Measurements from ENCODE around the gene JAKMIP3.

Gene JAKMIP3

DNA sequence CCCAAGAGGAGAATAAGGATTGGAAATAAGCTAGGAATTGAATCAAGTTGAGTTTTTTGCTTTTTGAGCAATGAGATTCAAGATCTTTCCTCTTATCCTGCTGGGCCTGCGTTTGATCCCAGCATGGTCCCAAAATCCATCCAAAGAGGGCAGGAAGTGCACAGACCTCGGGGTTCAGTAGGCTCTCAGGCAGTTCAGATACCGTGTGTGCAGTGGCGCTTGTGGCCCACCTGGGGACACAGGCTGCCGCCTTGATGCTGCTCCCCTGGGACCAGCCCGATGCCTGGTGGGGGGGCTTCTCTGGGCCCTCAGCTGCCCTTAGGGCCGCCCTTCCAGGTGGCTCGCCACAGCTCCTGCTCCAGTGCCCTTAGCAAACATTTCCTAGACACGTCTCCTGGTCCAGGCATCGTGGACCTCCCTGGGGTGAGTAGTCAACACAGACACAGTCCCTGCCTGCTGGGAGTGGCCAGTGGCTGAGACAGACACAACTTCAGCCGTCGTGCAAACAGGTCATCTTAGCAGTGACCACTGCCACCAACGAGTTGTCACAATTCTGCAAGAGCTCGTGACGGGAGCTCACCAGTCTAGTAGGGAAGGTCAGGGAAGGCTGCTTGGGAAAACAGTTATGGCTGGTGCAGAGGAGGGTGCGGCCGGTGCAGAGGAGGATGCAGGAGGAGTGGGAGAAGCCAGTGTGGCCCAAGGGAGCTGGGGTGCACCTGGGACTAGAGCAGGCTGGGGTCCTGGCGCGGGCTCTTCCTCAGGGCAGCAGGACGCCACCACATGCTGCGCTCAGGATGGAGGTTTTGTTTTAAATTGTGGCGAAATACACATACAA is 21.7 kb upstream of the JAKMIP3 start:
- no peak for DNase-seq (ENCODE audit: low read depth in 3 of 3)

DNA sequence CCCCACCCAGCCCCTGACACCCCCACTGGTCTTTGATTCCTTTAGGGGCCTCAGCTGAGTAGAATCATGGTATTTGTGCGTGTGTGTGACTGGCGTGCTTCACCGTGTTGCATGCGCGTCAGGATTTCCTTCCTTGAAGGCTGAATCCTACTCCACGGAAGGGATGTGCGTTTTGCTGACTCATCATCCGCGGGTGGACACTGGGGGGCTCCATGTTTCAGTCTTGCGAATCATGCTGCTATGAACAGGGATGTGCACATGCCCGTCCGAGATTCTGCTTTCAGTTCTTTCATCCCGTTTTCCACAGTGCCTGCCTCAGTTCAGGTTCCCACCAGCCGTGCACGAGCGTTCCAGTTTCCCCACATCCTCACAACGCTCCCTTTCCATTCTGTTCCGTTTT is 20.9 kb upstream of the JAKMIP3 start:
- DNase-seq (ENCODE audit: low read depth in 3 of 3) = no peak

DNA sequence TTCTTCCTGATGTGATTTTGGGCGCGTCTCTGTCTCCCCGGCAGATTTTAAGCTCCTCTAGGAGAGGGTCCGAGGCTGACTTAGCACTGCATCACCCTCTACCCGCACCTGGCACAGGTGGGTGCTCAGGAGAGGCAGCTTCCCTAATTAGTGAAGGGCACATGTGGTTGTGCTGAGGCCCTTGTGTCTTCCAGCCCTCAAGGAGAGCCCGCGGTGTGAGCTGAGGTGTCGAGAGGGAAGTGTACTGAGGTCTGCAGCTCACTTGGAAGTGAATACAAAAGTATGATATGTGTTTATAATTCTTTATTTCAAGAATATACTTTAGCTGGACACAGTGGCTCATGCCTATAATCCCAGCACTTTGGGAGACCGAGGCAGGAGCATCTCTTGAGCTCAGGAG is 20.4 kb upstream of the JAKMIP3 start:
- DNase-seq (ENCODE audit: low read depth in 3 of 3) = no peak

DNA sequence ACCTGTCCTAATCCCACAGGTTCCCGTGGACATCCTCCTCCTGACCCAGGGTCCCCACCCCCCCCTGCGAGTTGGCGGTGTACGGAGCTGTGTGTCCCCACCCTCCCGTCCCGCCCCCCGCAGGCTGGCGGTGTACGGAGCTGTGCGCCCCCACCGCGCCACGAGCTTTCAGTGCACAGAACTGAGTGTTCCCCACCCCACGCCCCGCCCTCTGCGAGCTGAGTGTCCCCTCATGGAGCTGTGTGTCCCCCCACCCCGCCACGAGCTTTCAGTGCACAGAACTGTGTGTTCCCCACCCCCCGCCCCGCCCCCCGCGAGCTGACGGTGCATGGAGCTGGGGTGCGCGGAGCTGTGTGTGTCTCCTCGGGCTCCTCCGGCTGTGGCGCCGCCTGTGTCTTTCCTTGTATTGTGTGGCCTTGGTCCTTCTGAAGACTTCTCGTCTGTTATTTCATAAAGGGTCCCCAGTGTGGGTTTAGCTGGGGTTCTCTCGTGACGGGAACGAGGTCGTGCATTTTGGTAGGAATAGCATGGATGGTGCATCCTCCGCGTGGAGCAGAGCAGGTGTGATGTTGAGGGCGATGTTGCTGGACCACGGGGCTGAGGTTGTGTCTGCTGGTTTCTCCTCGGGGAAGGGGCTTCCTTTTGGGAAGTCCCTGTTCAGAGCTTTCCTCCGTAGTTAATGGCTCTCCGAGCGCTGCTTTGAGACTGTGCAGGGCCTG is 18.0 kb upstream of the JAKMIP3 start:
- no peak for DNase-seq (ENCODE audit: low read depth in 3 of 3)

DNA sequence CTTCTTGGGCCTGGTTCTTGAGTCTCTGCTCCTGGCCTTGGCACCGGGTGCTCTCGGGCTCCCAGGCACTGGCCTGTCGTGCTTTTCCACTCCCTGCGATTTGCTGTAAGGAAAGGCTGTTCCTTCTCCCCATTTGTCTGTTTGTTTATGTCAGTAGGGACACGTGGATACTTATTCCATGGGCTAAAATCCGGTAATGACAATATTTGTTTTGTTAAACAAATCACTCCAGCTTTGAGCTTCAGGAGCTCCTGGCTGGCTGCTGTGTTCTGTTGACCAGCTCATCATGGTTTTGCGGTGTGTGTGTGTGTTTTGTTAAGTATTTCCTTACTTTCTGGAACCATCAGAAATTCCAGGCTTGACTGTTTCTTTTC is 17.5 kb upstream of the JAKMIP3 start:
- no peak for DNase-seq (ENCODE audit: low read depth in 3 of 3)

DNA sequence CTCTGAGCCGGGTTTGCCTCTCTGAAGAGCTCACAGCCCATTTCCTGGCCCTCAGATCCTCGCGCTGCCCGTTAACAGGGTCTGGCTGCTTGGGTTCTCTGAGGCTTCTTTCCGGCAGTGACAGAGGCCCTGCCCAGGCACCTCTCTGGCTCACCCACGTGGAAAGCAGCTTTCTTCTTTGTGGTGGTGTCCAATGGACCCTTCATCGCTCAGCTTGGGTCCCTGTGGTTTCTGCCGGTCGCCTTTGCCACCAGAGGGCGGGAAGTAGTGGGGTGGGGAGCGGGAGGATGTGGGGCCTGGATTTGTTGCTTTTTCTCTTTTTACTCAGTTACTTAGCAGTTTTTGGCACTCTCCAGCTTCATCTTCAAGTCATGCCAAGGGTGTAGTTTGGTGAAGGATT is 15.6 kb upstream of the JAKMIP3 start:
- no peak for DNase-seq (ENCODE audit: low read depth in 3 of 3)

DNA sequence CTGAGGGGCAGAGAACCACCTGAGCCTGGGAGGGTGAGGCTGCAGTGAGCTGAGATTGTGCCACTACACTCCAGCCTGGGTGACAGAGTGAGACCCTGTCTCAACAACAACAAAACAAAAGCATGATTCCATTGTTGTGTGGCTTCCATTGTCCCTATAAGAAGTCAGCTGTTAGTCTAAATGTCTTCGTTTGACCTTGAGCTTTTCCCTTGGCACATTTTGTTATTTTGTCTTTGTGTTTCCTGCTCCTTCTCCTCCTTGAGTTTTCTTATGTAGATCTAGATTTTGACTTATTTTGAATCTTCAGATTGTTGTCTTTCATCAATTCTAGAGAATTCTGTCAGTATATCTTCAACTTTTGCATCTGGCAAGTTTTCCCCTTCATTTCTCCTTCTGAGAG is 13.6 kb upstream of the JAKMIP3 start:
- no peak for DNase-seq (ENCODE audit: low read depth in 3 of 3)

DNA sequence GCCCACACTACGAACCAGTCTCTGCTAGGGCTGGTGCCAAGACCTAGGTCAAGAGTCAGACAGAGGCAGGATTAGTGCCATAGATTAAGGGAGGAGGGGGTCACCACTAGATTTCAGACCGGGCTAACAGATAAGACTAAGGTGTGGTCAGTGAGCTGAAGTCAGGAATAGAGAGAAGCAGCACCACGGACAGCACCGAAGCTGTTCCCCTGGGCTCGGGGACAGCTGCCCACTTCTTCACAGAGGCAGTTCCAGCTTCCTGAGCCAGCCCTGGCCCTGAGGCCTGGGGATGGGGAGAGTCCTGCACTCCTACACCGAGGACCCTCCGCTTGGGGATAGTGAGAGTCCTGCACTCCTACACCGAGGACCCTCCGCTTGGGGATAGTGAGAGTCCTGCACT is 11.2 kb upstream of the JAKMIP3 start:
- no peak for DNase-seq (ENCODE audit: low read depth in 3 of 3)

DNA sequence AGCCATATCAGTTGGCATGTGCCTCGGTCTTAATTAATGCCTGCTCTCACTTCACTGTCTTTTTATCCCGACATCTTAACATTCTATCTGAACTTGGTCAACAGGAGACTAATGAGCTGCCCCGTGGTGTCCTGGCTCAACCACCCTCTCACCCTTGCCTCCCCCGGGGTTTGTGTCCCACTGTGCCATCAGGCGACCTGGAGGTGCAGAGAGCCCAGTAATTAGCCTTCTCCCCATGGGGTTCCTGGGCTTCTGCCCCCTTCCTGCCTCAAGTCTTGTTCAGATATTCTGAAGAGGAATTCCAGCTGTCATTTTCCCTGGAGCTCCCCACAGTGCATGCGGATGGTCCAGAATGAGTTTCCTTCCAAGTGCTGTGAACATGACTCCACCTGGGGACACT is 10.1 kb upstream of the JAKMIP3 start:
- no peak for DNase-seq (ENCODE audit: low read depth in 3 of 3)

DNA sequence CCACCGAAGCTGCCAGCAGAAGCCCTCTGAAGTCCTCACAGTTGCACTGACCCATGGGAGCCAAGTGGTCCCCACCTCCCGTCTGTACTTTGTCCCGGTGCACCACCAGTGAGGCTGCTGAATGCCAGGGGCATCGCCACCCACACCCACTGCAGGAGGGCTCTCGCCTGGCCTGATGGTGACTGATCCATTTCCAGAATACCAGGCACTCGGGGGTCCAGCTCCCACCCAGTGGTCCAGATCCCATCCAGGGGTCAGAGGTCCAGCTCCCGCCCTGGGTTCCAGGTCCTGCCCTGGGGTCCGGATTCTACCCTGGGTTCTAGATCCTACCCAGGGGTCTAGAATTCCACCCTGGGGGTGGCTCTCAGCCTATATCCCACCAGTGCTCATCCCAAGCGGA is 9.1 kb upstream of the JAKMIP3 start:
- no peak for DNase-seq (ENCODE audit: low read depth in 3 of 3)

DNA sequence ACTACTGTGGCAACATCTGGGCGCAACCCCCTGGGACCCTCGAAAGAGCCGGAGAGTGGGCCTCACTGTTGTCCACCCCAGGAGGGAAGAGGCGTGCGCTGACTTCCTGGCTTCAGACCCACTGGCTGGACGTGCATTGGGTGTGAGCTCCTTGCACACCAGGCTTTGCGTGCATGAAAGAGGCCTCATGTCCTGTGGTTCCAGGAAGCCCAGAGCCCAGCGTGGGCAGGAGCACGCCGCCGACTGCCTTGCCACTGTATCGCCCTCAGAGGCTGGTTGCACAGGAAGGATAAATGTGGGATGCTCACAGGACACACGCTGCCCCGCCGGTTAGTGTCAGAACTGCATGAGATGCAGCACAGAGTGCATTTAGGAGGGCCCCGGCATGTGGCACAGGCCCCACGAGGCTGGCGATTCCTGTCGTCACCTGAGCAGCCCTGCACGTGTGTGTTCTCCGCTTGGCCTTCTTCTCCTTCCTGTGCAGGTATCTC is 8.5 kb upstream of the JAKMIP3 start:
- DNase-seq (ENCODE audit: low read depth in 3 of 3) = no peak

DNA sequence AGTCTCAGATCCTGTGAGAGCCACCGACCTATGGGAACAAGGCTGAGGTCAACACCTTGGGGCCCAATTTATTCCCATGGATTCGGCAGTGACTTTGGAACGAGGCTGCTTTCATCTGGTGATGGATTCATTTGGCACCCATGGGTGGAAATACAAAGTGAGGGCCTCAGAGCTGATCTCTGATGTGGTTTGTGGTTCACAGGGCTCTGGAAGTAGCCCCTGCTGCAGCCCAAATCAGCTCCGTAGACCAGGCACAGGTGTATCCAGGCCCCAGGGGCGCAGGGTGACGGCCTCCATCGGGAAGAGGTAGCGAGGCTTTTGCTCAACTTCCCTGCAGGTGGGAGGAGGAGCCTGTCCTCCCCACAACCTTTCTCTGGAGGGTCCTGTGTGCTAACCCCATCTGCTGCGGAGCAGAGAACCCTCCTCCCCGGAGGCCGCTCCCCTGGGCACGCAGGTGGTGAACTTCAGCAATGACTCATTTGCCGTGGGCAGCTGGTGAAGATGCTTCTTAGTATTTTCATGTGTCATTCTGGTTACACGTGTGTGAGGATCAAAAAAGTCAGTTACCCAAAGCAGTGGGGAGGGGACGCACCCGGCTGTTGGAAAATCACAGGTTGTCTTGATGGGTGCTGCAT is 7.5 kb upstream of the JAKMIP3 start:
- no peak for DNase-seq (ENCODE audit: low read depth in 3 of 3)

DNA sequence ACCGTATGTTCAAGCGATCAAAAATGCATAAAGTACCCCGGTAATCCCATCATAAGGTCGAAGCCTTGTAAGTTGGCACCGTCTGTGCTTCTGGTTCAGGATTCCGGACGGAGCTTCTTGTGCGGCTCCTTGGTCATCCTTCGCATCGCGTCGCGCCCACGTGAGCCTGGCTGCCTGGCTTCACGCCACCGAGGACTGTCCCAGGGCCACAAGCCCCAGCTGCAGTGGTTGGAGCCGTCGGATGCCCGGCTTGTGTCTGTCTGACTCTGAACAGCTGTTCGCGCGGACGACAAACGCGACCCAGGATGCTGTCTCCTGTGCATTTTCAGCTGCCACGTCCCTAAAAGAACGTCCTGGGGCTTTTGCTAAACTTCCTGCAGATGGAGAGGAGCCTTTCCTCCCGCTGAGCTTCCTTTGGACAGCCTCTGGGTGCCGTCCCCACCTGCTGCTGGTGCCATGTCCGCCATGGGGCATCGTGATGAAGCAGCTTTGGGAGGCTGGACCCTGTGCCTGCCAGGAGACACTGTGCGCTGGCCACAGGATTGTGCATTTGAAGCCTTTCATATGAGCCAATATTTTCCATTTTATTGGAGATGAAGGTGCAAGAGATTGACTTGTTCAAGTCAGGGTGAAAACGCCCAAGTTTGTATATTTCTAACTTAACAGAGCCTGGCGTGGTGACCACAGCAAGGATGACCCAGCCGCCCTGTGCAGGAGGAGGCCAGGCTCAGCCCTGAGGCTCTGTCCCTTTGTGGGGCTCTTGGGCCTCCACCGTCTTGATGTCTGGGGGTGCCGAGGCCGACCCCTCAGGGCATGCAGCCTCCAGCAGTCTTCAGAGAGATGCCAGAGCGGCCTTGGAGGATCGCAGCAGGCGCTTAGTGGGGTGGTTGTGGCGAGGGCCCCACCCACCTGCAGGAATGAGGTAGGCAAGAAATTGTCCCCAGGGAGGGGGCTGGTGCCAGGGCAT is 6.7 kb upstream of the JAKMIP3 start:
- DNase-seq (ENCODE audit: low read depth in 3 of 3) = no peak

DNA sequence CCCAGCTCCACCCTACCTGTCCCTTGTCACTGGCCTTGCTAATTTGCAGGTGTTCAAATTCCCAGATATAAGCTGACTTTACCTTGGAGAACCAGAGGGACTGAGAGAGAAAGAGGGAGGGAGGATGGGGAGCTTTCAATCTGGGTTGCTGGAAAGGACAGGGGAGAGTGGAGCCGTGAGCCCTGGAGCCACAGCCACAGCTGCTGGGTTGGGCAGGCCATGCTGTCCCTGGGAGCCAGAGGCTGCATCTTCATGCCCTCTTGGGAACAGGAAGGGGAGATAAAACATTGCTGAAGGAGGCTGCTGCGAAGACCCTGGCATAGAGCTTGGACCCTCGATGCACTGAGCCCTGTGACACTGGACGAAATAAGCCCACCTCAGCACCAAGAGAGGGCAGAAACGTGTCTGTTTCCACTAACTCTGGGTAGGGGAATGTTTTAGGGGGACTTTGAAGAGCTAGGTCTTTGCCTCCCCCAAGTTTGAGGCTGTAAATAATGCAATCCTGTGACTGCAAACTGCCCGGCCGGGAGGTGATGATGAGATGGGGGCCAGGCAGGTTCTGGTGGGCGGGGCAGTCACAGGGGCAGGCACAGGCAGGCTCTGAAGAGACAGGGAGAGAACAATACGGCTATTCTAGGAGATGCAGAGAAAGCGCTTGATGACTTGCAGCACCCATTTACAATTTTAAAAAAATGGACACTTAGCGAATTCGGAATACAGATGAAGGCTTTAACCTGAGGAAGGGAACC is 5.8 kb upstream of the JAKMIP3 start:
- no peak for DNase-seq (ENCODE audit: low read depth in 3 of 3)

DNA sequence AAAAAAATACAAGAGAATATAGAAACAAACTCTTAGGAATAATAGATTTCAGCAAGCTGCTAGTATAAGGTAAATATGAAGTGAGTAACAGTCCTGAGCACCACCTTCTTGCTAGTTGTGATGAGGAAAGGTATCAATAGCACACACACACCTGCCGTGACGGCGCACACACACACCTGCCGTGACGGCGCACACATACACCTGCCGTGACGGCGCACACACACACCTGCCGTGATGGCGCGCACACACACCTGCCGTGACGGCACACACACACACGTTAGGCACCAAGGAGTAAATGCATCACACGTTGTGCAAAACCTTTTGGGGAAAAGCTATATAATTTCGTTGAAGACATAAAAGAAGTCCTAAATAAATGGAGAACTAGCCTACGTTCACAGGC is 4.7 kb upstream of the JAKMIP3 start:
- DNase-seq (ENCODE audit: low read depth in 3 of 3) = no peak

DNA sequence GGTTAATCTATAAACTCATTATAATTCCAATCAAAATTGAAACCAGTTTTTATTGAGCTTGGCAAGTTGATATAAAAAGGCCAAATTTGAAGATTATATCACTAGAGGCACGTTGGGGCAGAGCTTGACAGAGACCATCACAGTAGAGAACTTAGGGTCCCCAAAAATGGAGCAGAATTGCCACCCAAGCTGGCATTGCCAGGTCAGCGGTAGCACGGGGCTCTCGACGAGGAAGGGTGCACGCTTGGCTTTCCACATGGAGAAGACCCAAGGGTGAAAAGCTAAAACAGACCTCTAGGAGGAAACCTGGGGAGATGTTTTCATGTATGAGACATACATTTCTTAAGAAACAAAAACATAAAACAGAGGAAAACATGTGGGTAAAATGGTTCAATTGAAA is 4.3 kb upstream of the JAKMIP3 start:
- DNase-seq (ENCODE audit: low read depth in 3 of 3) = no peak

DNA sequence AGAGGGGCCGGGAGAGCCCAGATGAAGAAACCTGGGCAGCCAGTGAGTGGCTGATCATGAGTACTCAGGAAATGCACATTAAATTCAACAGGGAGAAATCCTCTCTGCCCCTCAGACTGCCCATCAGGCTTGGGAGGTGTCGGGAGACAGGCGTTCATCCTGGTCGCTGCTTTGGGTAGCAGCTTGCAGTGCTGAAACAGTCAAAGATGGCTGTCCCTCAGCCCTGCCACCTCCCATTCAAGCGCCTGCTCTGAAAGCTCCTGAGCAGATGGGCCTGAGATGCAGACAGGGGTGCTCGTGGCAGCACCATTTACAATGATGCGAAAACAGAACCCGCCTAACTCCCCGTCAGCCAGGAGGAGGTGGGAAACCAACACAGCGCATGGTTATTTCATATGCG is 3.6 kb upstream of the JAKMIP3 start:
- no peak for DNase-seq (ENCODE audit: low read depth in 3 of 3)

DNA sequence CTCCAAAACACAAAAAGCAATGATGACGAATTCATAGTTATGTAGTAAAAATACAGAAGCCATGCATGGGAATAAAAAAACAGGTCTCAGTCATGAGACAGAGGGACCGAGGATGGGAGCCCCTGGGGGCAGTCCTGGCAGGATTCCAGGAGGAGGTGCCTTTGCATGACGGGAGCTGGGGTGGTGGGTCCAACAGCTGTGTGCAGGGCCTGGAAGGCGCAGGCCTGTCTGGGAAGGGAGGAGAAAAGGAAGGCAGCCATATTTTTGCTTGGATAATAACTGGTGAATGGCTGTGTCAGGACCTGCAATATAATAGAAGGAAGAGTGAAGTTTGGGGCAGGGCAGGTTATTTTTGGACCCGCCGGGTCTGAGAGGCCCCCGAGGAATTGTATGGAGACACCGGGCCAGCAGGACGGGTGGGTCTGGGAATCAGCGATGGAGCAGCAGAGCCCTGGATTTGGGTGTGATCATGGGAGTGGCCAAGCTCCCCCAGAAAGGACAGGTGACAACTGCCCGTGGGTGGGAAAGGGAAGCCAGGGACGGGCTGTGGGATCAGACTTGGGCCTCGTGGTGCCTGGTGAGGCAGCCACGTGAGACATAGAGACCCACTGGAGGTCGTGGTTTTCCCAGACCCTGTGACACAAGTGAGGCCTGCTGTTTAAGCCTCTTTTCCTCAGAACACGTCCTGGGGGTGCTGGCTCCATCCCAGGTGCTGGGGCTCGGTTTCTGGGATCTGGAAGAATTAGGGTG is 2.9 kb upstream of the JAKMIP3 start:
- DNase-seq (ENCODE audit: low read depth in 3 of 3) = no peak

DNA sequence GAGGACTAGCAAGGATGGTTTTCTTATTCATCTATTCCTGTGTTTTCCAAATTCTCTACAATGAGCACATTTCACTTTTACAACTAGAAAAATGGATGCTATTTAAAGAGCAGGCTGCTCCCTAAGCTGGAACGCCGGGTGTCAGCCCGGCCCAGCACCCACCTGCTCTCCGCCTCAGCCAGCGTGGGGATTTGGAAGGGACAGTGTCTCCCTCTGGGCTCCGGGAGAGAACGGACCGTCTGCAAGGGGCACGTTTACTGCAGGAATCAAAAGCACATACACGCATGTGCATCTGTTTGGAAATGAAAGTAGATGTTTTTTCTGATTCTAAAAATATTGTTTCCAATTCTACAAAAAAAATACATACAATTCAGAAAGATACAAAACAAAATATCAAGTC is 2.3 kb upstream of the JAKMIP3 start:
- no peak for DNase-seq (ENCODE audit: low read depth in 3 of 3)

DNA sequence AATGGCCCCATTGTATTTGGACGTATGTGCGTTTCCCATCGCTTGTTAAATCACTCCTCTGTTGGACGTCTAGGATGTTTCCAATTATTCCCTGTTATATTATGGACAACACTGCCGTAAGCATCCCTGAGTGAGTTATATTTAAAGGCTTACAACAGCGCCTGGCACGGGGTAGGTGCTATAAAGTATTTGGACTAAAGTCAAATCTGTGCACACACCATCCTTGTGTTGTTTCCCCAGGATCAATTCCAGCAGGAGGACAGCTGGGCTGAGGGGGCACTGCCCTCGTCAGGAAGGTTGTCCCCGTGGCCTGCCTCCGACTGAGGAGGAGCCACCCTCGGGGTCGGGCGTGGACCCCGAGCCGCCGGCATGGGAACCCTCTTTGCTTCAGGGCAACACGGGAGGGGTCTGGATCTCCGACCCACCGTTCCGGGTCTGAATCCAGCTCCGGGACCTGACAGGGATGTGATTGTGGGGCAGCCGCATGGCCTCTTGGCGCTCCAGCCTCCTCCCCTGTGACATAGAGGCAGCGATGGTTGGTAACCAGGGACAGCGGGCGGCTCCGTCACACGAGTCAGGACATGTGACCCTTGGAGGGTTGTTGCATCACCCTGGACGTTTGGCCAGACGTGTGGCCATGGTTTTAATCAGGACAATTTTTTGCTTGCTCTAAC is 1.5 kb upstream of the JAKMIP3 start:
- no peak for DNase-seq (ENCODE audit: low read depth in 3 of 3)
